PC-3 (cell line): ENCODE measurements around the gene TICRR.

Source experiments
- EZH2phosphoT487 ChIP-seq: fragments of 300-600 bp; sonication (generic); IDR thresholded peaks from 2 replicates; pipeline ENCODE4 v1.6.1; 2018; ENCODE audit warnings: mild to moderate bottlenecking, antibody characterized with exemption, low read length, borderline replicate concordance
- TF ChIP-seq, protein P1 (sequence below): fragments of 300-600 bp; sonication (generic); conservative IDR thresholded peaks from 2 replicates; pipeline ENCODE4 v1.5.1; 2017; ENCODE audit warnings: antibody characterized with exemption, low read depth, mild to moderate bottlenecking, low read length

- TF ChIP-seq, protein P1, sequence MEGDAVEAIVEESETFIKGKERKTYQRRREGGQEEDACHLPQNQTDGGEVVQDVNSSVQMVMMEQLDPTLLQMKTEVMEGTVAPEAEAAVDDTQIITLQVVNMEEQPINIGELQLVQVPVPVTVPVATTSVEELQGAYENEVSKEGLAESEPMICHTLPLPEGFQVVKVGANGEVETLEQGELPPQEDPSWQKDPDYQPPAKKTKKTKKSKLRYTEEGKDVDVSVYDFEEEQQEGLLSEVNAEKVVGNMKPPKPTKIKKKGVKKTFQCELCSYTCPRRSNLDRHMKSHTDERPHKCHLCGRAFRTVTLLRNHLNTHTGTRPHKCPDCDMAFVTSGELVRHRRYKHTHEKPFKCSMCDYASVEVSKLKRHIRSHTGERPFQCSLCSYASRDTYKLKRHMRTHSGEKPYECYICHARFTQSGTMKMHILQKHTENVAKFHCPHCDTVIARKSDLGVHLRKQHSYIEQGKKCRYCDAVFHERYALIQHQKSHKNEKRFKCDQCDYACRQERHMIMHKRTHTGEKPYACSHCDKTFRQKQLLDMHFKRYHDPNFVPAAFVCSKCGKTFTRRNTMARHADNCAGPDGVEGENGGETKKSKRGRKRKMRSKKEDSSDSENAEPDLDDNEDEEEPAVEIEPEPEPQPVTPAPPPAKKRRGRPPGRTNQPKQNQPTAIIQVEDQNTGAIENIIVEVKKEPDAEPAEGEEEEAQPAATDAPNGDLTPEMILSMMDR, result no peak
- no peak for TF ChIP-seq EZH2phosphoT487
Measured at GRCh38 chr15:89553632-89554031, 21.6 kb upstream of the TICRR start.
